Measurements from ENCODE around the gene CCDC8. TPM values are rescaled to one million over a fixed set of nuclear protein-coding genes. Genes with fewer than 3 reads are reported as not detected.

Gene CCDC8
- total and polyA plus RNA-seq, 2 experiments from 2014 or later = 5.6 to 16.5 TPM

DNA sequence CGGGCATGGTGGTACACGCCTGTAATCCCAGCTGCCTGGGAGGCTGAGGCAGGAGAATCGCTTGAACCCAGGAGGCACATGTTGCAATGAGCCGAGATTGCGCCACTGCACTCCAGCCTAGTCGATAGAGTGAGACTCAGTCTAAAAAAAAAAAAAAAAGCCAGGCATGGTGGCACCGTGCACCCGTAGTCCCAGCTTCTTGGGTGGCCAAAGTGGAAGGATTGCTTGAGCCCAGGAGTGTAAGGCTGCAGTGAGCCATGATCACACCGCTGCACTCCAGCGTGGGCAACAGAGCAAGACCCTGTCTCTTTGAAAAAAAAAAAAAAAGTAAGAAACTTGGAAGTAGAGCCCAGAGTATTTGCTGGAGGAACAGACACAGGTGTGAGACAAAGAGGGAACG lies 27.7 kb downstream of the CCDC8 start (continued):
- TF ChIP-seq CTCF (conservative IDR thresholded peaks at IDR 0.05; ENCODE audit: low read depth in 2 of 2) (no peak), STAT1 (IDR thresholded peaks at IDR 0.05; ENCODE audit: unreplicated experiment) (no peak), JUNB (IDR thresholded peaks at IDR 0.05; ENCODE audit: unreplicated experiment) (no peak), EZH2 (IDR thresholded peaks at IDR 0.05; ENCODE audit: low read depth, unreplicated experiment) (no peak), CREB1 (CRISPR knock-in tag; IDR thresholded peaks at IDR 0.05; ENCODE audit: low read depth) (no peak)
- TF ChIP-seq, protein P1, sequence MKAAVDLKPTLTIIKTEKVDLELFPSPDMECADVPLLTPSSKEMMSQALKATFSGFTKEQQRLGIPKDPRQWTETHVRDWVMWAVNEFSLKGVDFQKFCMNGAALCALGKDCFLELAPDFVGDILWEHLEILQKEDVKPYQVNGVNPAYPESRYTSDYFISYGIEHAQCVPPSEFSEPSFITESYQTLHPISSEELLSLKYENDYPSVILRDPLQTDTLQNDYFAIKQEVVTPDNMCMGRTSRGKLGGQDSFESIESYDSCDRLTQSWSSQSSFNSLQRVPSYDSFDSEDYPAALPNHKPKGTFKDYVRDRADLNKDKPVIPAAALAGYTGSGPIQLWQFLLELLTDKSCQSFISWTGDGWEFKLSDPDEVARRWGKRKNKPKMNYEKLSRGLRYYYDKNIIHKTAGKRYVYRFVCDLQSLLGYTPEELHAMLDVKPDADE (IDR thresholded peaks at IDR 0.05) = no peak
- TF ChIP-seq, protein P2, sequence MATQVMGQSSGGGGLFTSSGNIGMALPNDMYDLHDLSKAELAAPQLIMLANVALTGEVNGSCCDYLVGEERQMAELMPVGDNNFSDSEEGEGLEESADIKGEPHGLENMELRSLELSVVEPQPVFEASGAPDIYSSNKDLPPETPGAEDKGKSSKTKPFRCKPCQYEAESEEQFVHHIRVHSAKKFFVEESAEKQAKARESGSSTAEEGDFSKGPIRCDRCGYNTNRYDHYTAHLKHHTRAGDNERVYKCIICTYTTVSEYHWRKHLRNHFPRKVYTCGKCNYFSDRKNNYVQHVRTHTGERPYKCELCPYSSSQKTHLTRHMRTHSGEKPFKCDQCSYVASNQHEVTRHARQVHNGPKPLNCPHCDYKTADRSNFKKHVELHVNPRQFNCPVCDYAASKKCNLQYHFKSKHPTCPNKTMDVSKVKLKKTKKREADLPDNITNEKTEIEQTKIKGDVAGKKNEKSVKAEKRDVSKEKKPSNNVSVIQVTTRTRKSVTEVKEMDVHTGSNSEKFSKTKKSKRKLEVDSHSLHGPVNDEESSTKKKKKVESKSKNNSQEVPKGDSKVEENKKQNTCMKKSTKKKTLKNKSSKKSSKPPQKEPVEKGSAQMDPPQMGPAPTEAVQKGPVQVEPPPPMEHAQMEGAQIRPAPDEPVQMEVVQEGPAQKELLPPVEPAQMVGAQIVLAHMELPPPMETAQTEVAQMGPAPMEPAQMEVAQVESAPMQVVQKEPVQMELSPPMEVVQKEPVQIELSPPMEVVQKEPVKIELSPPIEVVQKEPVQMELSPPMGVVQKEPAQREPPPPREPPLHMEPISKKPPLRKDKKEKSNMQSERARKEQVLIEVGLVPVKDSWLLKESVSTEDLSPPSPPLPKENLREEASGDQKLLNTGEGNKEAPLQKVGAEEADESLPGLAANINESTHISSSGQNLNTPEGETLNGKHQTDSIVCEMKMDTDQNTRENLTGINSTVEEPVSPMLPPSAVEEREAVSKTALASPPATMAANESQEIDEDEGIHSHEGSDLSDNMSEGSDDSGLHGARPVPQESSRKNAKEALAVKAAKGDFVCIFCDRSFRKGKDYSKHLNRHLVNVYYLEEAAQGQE (IDR thresholded peaks at IDR 0.05; ENCODE audit: unreplicated experiment) = no peak

DNA sequence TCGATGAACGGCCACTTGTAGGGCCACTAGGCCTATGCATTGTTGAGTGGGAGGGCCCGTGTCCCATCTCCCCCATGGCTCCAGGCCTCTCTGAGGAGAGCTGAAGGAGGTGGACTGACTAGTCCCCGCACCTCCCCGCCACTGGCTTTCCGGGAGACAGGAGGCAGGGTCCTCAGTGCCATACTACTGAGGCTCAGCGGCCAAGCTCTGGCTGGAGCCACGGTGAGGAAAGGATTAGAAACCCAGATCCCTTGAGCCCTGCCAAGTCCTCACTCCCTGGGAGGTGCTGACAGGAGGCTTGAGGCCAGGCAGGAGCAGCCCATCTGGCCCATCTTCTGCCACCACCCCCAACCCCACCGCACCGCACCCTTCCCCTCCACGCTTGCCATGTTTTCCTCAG lies 29.0 kb downstream of the CCDC8 start:
- no peaks in the 10 kb centered on the region for H3K4me1 ChIP-seq (ENCODE audit: insufficient read depth)
- no peak overlapping the region for H3K4me2 ChIP-seq
- no peaks in the 10 kb centered on the region for H3K27me3 ChIP-seq (ENCODE audit: insufficient read depth)
- H3F3A ChIP-seq (replicated peaks; ENCODE audit: low read depth) = no peaks in the 10 kb centered on the region
- Mint-ChIP-seq H3K27me3 (ENCODE audit: insufficient read depth, low read depth, poor library complexity) (peaks cover 5% of the 10 kb centered on the region), H3K4me3 (no peak overlapping the region), H3K4me1 (no peaks in the 10 kb centered on the region), H3K9me3 (no peaks in the 10 kb centered on the region), H3K27ac (no peak overlapping the region), H3K36me3 (ENCODE audit: low read depth) (peaks cover 79% of the 10 kb centered on the region)
- no peak overlapping the region for H3K4me3 ChIP-seq
- H2AFZ ChIP-seq = no peak overlapping the region
- H3K79me2 ChIP-seq (replicated peaks; ENCODE audit: insufficient read depth) = peaks cover 19% of the 10 kb centered on the region
- DNase-seq (ENCODE audit: low spot score) (no peak), ATAC-seq (no peak)
- peaks cover 5% of the 10 kb centered on the region for H3K36me3 ChIP-seq (ENCODE audit: insufficient read depth)
- no peaks in the 10 kb centered on the region for H3K9me2 ChIP-seq (ENCODE audit: insufficient read depth)
- H4K20me1 ChIP-seq (replicated peaks; ENCODE audit: insufficient read depth) = peaks cover 20% of the 10 kb centered on the region
- no peak overlapping the region for H3K27ac ChIP-seq (ENCODE audit: low read depth)
- TF ChIP-seq JUNB (IDR thresholded peaks at IDR 0.05; ENCODE audit: unreplicated experiment) (no peak), STAT1 (IDR thresholded peaks at IDR 0.05; ENCODE audit: unreplicated experiment) (no peak), CTCF (conservative IDR thresholded peaks at IDR 0.05; ENCODE audit: low read depth in 2 of 2) (no peak), ZNF114 (CRISPR knock-in tag; IDR thresholded peaks at IDR 0.05) (no peak), EZH2phosphoT487 (IDR thresholded peaks at IDR 0.05; ENCODE audit: unreplicated experiment) (no peak), EZH2 (IDR thresholded peaks at IDR 0.05; ENCODE audit: low read depth, unreplicated experiment) (no peak), ZNF331 (CRISPR knock-in tag; IDR thresholded peaks at IDR 0.05; ENCODE audit: low read depth) (no peak), CREB1 (CRISPR knock-in tag; IDR thresholded peaks at IDR 0.05; ENCODE audit: low read depth) (no peak), POLR2AphosphoS5 (IDR thresholded peaks at IDR 0.05; ENCODE audit: low read depth) (no peak), NANOG (IDR thresholded peaks at IDR 0.05; ENCODE audit: borderline replicate concordance) (no peak)
- TF ChIP-seq, protein P1 (IDR thresholded peaks at IDR 0.05) = no peak
- TF ChIP-seq, protein P2 (IDR thresholded peaks at IDR 0.05; ENCODE audit: unreplicated experiment) = no peak
